DMS153 (cell line): ENCODE results near the gene WWP2.

Experiments used
- DNase-seq: peaks from one replicate; lab custom pipeline; 2025; lab: John Stamatoyannopoulos, UW

Gene WWP2

DNA sequence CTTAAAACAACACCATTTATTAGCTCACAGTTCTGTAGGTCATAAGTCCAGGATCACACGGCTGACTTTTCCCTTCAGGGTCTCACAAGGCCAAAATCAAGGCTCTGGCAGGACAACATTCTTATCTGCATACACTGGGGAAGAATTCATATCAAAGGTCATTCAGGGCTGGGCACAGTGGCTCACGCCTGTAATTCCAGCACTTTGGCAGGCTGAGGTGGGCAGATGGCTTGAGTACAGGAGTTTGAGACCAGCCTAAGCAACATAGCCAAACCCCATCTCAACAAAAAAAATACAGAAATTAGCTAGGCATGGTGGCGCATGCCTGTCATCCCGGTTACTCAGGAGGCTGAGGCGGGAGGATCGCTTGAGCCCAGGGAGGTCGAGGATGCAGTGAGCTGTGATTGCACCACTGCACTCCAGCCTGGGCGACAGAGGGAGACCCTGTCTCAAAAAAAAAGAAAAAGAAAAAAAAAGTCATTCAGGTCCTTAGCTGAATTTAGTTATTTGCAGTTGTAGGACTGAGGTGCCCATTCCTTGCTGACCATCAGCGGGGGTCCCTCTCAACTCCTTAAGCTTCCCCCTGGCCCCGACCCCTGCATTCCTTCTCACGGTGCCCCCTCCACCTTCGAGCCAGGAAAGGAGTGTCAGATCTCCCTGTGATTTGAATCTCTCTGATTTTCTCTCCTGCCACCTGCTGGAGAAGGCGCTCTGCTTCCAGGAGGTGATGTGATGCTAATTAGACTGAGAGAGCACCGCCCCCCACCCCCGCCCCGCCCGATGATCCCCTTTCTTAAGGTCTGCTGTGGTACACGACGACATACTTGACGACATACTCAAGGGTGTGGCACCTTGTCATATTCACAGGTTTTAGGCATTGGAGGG is 97.2 kb downstream of the WWP2 start:
- no peak for DNase-seq

DNA sequence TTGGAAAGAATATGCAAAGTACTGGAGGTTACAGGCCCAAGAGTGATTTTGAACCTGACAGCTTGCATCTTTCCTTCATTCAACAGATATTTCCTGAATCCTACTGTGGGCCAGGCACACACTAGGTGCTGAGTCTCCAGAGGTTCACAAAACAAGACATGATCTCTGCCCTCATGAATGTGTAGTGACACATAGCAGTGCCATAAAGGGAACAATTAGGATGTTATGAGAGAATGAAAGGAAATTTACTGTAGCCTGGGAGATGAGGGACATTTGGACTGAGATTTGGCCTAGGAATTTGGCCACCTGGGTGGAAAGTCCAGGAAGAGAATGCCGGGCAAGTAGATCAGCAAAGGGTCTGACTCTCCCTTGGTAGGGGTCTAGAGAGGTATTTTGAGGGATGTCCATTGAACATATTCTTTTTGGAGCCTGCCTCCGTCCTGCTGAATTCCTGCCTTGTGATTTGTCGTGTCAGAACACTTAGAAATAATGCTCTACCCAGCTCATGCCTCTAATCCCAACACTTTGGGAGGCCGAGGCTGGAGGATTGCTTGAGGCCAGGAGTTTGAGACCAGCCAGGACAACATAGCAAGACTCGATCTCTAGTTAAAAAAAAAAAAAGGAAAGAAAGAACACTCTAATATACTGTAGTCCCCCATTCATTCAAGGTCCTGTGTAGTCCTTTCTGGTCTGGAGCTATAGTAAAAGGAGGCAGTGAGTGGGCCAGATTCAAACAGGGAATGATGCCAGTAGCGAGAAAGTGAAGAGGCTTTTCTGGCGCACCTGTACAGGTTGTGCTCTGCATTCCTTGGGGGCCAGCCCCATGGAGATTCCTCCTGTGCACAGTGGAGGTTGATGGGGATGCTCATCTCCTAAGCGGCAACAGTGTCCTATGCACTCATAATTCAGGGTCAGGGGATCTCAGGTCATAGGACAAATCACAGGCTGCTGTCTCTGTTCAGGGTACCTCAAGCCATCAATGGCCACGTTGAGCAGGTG is 98.4 kb downstream of the WWP2 start:
- no peak for DNase-seq

DNA sequence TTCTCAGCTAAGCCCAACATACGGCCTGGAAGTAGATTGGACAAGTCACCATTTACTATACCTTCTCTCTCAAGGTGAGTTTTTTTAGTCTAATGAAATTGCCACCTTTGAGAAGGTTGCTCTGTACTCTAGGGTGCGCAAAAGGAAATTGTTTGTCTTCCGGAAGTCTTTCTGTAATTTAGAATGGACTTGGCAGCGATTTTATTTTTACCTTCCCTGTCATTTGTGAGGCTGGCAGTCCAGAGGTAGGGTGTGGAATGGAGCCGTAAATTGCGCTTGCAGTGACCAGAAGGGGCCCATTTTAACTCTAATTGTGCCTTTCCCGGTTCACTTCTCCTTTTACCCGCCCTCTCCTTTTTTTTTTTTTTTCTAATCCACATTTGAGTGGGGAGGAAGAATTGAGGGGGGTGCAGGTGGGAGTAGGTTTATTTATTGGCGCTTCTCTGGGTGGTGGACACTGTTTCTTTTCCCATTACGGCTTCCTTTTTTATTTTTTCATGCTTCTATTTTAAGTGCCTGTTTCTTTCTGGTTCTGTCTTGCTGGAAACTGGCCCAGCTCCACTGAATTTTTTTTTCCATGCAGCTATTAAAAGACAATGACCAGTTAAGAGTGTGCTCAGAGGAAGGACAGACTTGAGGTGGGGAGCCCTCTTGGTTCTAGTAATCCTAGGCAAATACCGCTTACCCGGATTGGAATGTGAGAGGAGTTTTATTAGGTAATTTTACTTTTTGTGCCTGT is 99.3 kb downstream of the WWP2 start:
- no peak for DNase-seq

DNA sequence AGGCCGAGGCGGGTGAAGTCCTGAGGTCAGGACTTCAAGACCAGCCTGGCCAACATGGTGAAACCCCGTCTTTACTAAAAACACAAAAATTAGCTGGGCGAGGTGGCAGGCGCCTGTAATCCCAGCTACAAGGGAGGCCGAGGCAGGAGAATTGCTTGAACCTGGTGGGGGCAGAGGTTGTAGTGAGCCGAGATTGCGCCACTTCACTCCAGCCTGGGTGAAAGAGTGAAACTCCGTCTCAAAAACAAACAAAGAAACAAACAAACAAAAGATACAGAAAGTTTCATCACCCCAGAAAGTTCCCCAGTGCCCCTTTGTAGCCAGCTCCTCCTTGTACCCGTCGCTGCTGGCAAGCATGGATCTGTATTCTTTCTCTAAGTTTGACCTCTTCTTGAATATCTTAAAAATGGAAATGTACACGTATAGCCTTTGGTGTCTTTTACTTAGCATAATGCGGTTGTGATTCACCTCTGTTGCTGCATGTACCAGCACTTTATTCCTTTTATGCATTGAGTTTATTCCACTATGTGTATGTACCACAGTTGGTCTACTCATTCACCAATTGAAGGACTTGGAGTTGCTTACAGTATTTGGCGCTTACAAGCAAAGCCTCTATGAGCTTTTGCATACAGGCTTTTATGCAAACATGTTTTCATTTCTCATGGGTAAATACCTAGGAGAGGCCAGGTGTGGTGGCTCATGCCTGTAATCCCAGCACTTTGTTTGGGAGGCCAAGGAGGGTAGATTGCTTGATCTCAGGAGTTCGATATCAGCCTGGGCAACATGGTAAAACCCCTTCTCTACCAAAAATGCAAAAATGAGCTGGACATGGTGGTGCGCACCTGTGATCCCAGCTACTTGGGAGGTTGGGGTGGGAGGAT is 101.5 kb downstream of the WWP2 start:
- no peak for DNase-seq

DNA sequence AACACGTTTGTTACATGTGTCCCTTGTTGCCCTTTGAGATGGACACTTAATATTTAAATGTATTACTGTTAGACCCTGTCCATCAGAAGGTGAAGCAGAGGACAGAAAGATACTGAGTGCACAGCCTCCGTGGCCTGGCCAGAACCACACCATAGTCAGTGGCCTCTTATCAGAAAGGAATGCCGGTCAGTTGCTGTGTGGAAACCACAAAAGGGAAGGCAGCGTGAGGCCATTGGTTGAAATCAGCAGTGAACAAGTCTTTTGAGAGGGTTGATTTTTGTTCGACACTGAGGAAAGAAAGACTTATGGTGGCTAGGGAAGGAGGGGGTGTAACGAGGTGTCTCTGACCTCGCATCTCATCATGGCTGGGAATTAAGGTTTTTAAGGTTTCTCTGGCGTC is 103.6 kb downstream of the WWP2 start:
- DNase-seq = no peak

DNA sequence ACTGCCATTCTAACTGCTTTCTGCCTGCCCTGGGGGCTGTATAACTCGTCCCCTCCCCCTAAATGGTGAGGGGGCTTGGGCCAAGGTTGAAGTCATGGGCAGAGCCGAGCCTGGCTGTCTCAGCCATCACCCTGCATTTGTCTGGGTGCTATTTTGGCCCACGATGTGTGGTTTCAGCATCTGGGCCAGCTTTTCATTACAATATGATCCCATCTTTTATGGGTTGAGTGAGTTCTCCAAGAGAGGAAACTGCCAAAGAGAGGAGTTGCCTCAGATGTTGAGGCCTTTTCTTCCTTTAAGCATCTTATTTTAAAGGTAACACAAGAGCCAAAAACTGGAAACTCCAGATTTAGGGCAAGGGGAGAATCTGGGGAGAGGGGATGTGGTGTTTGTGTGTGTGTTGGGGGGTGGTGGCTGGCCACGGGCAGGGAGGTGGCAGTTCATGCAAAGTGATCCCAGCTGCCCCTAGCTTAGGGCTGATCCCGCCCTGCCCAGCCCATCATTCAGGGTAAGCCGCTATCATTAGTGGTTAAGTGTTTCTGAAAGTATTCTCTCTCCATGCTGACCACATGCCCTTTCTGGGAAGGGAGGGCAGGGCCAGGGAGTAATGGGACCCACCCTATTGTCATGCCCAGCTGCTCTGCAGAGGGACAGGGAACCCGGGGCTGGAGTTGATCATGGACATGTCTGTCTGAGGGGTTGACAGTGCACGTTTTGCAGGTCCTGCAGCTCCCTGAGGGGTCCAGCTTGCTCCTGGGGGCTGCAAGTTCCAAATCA is 105.8 kb downstream of the WWP2 start:
- no peak for DNase-seq

DNA sequence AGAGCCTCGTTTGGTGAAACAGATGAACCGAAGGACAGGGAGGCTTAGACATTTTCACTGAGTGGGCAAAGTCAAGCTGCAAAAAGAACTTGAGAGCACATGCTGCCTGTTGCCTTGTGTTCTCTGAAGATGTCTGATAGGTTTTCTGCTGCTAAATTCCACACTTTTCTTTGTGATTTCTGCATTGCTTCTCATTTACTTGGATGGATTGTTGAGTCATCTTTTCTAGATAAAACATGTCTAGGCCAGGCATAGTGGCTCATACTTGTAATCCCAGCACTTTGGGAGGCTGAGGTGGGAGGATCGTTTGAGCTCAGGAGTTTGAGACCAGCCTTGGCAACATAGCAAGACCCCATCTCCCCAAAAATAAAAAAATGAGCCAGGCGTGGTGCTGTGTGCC is 108.6 kb downstream of the WWP2 start:
- no peak for DNase-seq

DNA sequence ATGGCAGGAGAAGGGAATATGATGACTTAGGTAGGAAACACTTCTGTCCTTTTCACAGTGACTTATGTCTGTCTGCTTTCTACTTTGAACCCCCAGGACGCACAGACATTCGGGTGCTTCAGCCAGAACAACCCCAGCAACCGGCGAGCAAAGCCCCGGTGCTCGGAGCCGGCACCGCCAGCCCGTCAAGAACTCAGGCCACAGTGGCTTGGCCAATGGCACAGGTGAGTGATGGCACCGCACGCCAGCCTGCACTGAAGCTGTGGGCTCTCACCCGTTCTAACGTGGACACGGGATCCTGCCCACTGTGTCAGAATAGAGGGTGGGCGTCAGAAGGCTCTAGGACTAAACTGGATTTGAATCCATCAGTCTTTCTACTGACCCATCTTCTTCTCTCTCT is 109.6 kb downstream of the WWP2 start:
- DNase-seq = no peak

DNA sequence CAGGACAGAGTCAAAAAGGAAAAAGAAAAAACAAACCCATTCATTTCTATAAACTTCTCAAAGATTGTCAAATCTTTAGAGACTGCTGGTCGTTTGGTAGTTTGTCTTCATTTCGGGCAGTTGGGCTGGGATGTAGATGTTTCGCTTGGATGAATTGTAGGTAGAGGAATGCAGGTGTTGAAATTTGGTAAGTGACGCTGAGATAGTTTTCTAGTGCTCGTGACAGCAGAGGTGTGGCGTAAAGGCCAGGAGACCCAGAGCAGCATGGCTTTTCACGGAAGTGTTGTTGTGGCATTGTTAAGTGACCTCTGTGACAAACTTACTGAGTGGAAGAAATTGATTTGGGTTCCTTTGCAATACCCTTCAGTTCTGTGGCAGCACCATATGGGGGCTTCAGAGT is 110.8 kb downstream of the WWP2 start:
- no peak for DNase-seq

DNA sequence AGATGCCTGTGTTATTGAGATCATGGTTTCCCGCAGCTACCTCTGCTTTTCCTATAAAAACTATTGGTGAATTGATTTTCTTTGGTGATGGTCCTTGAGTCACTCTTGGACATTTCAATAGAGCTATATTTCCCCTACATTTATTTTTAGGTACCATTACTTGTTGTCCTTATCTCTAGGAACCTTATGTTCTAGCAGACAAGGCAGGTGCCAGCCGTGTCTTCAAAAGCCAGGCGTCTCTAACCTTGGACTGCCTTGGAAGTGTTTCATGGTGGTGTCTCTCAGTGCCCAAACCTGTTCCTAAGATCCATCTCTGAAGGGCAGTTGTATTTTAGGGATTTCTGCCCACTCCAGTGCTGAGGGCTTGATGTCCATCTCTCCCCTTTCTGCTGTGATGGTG is 111.7 kb downstream of the WWP2 start:
- DNase-seq = no peak

DNA sequence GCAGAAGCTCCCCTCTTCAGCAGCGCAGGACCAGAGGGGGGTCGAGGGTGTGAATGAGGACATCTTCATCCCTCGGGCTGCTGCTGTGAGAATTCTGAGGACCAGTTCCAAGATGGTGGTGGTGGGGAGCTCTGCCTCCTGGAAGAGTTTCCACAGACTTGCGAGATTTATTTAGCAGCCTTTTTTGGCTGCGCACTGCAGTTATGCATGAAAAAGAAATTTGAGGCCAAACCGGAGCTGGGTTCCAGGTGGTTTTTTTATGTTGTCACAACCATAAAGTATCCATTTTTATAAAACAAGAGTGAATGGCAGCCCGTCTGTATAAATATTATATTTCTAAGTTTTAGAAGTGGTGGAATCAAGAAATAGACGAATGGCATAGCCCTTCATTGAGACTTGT is 112.1 kb downstream of the WWP2 start:
- DNase-seq = no peak

DNA sequence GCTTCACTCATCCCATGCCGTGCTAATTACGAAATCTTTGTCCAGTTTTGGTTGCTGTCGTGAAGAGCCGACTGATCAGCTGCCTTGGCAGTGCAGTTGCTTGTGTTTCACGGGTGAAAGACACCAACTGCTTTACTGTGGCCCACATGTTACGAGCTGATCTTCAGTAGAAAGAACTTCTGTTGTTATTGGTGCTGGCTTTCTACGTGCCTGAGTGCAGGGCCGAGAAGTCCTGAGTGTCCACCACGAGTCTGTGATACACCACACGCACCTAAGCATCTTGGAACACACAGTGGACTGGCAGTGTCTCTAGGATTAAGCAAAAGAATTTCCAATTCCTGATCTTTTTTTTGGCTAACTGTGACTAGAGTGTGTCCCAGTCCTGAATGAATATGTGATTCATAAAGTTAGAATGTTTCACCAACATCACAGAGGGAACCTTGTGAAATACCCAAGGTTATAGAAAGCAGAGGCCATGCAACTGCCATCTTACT is 118.6 kb downstream of the WWP2 start:
- no peak for DNase-seq

DNA sequence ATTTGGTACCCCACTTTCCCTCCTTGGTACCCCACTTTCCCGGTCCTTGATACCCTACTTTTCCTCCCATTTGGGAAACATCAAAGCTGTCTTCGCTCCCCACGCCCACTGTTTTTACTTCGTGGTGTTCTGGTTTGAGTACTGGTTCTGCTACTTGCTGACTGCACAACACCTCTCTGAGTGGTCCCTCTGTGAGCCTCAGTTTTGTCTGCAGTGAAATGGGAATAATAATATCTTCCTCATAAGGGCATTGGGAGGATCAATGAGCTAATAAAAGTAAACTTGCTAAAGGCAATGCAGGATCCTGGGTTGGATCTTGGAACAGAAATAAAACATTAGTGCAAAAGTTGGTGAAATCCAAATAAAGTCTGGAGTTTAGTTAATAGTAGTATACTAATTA is 119.0 kb downstream of the WWP2 start:
- no peak for DNase-seq

DNA sequence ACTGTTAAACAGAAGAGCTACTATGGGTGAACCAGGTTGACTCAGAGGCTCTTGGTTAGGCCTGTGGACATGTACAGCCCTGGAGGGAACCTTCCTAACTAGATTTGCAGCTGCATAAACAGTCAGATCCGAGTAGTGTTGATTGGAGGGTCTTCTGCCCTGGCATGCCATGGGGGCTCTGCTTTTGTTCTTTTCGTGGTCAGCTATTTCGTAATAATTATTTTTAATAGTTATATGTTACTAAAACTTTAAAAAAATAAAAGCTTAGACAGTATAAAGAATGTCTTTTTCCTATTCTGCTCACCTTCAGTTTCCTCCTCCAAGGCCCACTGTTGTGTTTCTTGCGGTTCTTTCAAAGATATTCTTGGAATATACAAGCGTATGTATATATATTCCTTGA is 121.6 kb downstream of the WWP2 start:
- DNase-seq = no peak

DNA sequence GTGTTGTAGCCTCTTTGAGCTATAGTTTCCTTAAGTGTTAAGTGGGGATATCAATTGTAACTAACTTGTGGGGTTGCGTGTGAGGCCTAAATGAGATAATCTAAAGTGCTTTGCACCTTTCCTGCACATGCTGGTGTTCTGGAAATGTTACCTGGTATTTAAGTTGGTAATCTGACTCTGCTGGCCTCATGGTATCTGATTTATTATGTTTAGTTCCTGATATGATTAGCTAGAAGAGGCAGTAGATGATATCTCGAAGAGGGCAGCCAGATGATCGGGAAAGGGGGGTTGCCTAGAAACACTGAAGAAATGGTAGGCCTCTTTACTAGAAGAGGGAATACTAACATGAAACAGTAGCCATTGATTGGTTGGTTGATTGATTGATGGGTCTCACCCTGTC is 123.6 kb downstream of the WWP2 start:
- no peak for DNase-seq

DNA sequence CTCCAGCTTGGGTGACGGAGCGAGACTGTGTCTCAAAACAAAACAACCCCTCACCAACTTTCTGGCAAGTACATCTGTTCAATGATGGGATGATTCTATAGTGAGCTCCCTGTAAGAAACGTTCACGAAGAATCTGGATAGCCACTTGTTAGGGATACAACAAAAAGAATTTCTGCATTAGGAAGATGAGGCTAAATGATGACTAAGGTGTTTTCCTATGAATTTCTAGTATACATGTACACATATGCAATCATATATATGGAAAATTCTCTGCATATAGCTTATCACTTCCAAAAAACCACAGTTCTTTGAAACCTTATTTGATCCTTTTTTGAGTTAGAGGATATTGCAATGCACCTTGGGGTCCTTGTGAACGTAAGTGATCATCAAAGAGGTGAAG is 124.6 kb downstream of the WWP2 start:
- DNase-seq = no peak

DNA sequence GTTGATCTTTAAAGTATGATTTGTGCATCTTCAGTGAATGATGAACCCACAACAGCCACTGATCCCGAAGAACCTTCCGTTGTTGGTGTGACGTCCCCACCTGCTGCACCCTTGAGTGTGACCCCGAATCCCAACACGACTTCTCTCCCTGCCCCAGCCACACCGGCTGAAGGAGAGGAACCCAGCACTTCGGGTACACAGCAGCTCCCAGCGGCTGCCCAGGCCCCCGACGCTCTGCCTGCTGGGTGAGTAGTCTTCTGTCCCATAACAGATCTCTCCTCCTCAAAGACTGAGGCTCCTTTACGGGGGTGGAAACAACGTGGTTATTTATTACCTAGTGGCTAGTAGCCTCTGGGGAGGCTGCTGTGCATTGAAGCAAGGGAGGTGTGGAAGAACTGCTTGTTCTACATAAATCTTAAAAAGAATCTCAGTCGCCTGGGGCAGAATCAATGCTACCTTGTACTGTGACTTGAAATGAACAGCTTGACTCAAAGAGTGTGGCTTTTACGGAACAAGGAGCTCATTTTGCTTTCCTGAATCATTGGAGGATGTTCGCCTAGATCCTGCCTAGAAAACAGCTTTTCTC is 126.0 kb downstream of the WWP2 start:
- no peak for DNase-seq

DNA sequence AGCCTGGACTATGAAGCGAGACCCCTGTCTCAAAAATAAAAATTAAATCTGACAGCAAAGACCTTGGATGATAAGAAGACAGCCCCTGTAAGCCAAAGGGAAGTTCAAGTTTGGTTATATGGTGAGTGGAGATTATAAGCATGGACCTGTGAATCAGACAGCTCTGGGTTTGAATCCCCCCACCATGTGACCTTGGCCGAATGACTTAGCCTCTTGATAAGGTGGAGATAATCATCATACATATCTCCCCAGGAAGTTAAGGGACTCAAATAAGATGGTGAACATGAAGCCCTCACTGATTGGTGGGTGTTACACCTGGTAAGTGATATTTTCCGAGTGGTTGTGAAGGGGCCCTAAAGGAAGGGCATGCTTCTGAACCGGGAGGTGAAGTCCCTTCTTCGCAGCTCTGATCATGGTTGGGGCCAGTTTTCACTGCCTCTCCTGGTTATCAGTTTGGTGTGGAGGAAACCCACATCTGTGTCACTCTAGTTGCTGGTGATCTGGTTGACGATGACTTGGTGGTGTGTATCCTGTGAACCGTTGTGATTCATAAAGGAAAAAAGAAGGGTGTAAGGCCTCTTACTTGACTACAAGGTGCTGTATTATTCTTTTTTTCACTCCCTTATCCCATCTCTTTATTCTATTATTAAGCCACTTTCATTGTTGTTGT is 127.3 kb downstream of the WWP2 start:
- DNase-seq = no peak
